IgD-negative memory B cell (primary cell): Measurements from ENCODE around the gene LMF1. TPM values are rescaled to one million over a fixed set of nuclear protein-coding genes. Genes with fewer than 3 reads are reported as not detected.

ENCODE experiments used
- H3K27ac Mint-ChIP-seq, 3 donors: one replicate each; pipeline ENCODE4 v1.8.0; 2020 to 2022; ENCODE audit warnings: mild to moderate bottlenecking in 3 of 3, mixed read lengths in 3 of 3, moderate library complexity in 1 of 3
- H3K27me3 Mint-ChIP-seq: one replicate; pipeline ENCODE4 v1.8.0; 2021; ENCODE audit warnings: mixed read lengths
- H3K36me3 Mint-ChIP-seq: one replicate; pipeline ENCODE4 v1.8.0; 2020; ENCODE audit warnings: mild to moderate bottlenecking, mixed read lengths
- H3K4me1 Mint-ChIP-seq, 3 donors: one replicate each; pipeline ENCODE4 v1.8.0; 2020 to 2022; ENCODE audit warnings: mixed read lengths in 3 of 3, mild to moderate bottlenecking in 1 of 3
- H3K4me3 Mint-ChIP-seq, 4 donors: one replicate each; pipeline ENCODE4 v1.8.0; 2020 to 2022; ENCODE audit warnings: mild to moderate bottlenecking in 4 of 4, mixed read lengths in 4 of 4, moderate library complexity in 3 of 4
- H3K9me3 Mint-ChIP-seq, 3 donors: one replicate each; pipeline ENCODE4 v1.8.0; 2020 to 2021; ENCODE audit warnings: mixed read lengths in 3 of 3, mild to moderate bottlenecking in 1 of 3
- polyA plus RNA-seq: library from polyadenylated mRNA; unstranded; fragments of 300-500 nt; fragmentation: Illumina TruSeq; gene quantifications from one replicate; pipeline ENCODE4 v1.2.3, GENCODE V29; 2021

LMF1 gene
- polyA plus RNA-seq, 1 donor from 2014 or later = 16.1 TPM

GRCh38 chr16:945271-946047 is 25.3 kb downstream of the LMF1 start:
- Mint-ChIP-seq H3K9me3 (peaks cover 5 to 18% (median 15%) of the 10 kb centered on the region in 3 donors), H3K27ac (no peak overlapping the region), H3K36me3 (peaks cover 14% of the 10 kb centered on the region), H3K4me1 (peaks cover 0 to 5% (median 1%) of the 10 kb centered on the region in 3 donors), H3K4me3 (peak overlapping the region in 1 of 4 donors; percentile 41), H3K27me3 (no peaks in the 10 kb centered on the region)

GRCh38 chr16:943971-944370 is 26.8 kb downstream of the LMF1 start:
- Mint-ChIP-seq H3K4me3 (no peak overlapping the region), H3K4me1 (peaks cover 0 to 5% (median 1%) of the 10 kb centered on the region in 3 donors), H3K27me3 (no peaks in the 10 kb centered on the region), H3K27ac (no peak overlapping the region), H3K9me3 (peaks cover 5 to 18% (median 15%) of the 10 kb centered on the region in 3 donors), H3K36me3 (peaks cover 19% of the 10 kb centered on the region)

- H3K27ac Mint-ChIP-seq = no peak overlapping the region
- H3K4me1 Mint-ChIP-seq = peaks cover 1 to 5% (median 4%) of the 10 kb centered on the region in 3 donors
- no peaks in the 10 kb centered on the region for H3K27me3 Mint-ChIP-seq
- peaks cover 21% of the 10 kb centered on the region for H3K36me3 Mint-ChIP-seq
- peaks cover 5 to 18% (median 15%) of the 10 kb centered on the region in 3 donors for H3K9me3 Mint-ChIP-seq
- H3K4me3 Mint-ChIP-seq = no peak overlapping the region
These were observed 28.2 kb downstream of the LMF1 start for GRCh38 chr16:942436-943060.

- Mint-ChIP-seq H3K9me3 (peaks cover 5 to 18% (median 15%) of the 10 kb centered on the region in 3 donors), H3K36me3 (peaks cover 19% of the 10 kb centered on the region), H3K27ac (peak overlapping the region in 1 of 3 donors; percentile 85), H3K4me1 (peaks cover 1 to 5% (median 4%) of the 10 kb centered on the region in 3 donors), H3K27me3 (no peaks in the 10 kb centered on the region), H3K4me3 (no peak overlapping the region)
These were observed 30.8 kb downstream of the LMF1 start for GRCh38 chr16:939941-940340.

GRCh38 chr16:939311-939710 is 31.5 kb downstream of the LMF1 start:
- no peak overlapping the region for H3K27ac Mint-ChIP-seq
- no peaks in the 10 kb centered on the region for H3K27me3 Mint-ChIP-seq
- peaks cover 5 to 18% (median 14%) of the 10 kb centered on the region in 3 donors for H3K9me3 Mint-ChIP-seq
- H3K4me1 Mint-ChIP-seq = peaks cover 1 to 5% (median 4%) of the 10 kb centered on the region in 3 donors
- peaks cover 18% of the 10 kb centered on the region for H3K36me3 Mint-ChIP-seq
- H3K4me3 Mint-ChIP-seq = peak overlapping the region in 2 of 4 donors; percentile 22 to 38

- H3K4me1 Mint-ChIP-seq = peaks cover 1 to 5% (median 4%) of the 10 kb centered on the region in 3 donors
- peaks cover 5 to 16% (median 10%) of the 10 kb centered on the region in 3 donors for H3K9me3 Mint-ChIP-seq
- no peaks in the 10 kb centered on the region for H3K27me3 Mint-ChIP-seq
- peaks cover 16% of the 10 kb centered on the region for H3K36me3 Mint-ChIP-seq
- no peak overlapping the region for H3K27ac Mint-ChIP-seq
- no peak overlapping the region for H3K4me3 Mint-ChIP-seq
These were observed 32.0 kb downstream of the LMF1 start for GRCh38 chr16:938752-939151.

- H3K27me3 Mint-ChIP-seq = no peaks in the 10 kb centered on the region
- no peak overlapping the region for H3K27ac Mint-ChIP-seq
These were observed 32.6 kb downstream of the LMF1 start for GRCh38 chr16:938136-938535.

GRCh38 chr16:937723-938122 is 33.1 kb downstream of the LMF1 start:
- H3K27ac Mint-ChIP-seq = no peak overlapping the region
- H3K4me1 Mint-ChIP-seq = peaks cover 0 to 5% (median 4%) of the 10 kb centered on the region in 3 donors
- peaks cover 3 to 11% (median 8%) of the 10 kb centered on the region in 3 donors for H3K9me3 Mint-ChIP-seq
- no peak overlapping the region for H3K4me3 Mint-ChIP-seq
- H3K36me3 Mint-ChIP-seq = peaks cover 15% of the 10 kb centered on the region
- no peaks in the 10 kb centered on the region for H3K27me3 Mint-ChIP-seq

More at GRCh38 chr16:938136-938535, 32.6 kb downstream of the LMF1 start:
- Mint-ChIP-seq H3K4me1 (peaks cover 0 to 5% (median 4%) of the 10 kb centered on the region in 3 donors), H3K9me3 (peaks cover 3 to 14% (median 9%) of the 10 kb centered on the region in 3 donors), H3K4me3 (no peak overlapping the region), H3K36me3 (peaks cover 16% of the 10 kb centered on the region)

GRCh38 chr16:937311-937710 is 33.5 kb downstream of the LMF1 start:
- Mint-ChIP-seq H3K36me3 (peaks cover 15% of the 10 kb centered on the region), H3K4me1 (peaks cover 0 to 5% (median 4%) of the 10 kb centered on the region in 3 donors), H3K27me3 (no peaks in the 10 kb centered on the region), H3K27ac (no peak overlapping the region), H3K9me3 (peaks cover 3 to 9% (median 6%) of the 10 kb centered on the region in 3 donors), H3K4me3 (peak overlapping the region in 1 of 4 donors; percentile 17)

- no peak overlapping the region for H3K4me3 Mint-ChIP-seq
- H3K9me3 Mint-ChIP-seq = peaks cover 0 to 2% (median 0%) of the 10 kb centered on the region in 3 donors
- H3K36me3 Mint-ChIP-seq = peaks cover 14% of the 10 kb centered on the region
- no peak overlapping the region for H3K27ac Mint-ChIP-seq
- peaks cover 0 to 4% (median 2%) of the 10 kb centered on the region in 3 donors for H3K4me1 Mint-ChIP-seq
- H3K27me3 Mint-ChIP-seq = no peaks in the 10 kb centered on the region
These were observed 35.1 kb downstream of the LMF1 start for GRCh38 chr16:935684-936083.

- H3K4me3 Mint-ChIP-seq = no peak overlapping the region
- peaks cover 11% of the 10 kb centered on the region for H3K36me3 Mint-ChIP-seq
- no peaks in the 10 kb centered on the region for H3K27me3 Mint-ChIP-seq
- peaks cover 0 to 4% (median 0%) of the 10 kb centered on the region in 3 donors for H3K4me1 Mint-ChIP-seq
- H3K27ac Mint-ChIP-seq = no peak overlapping the region
- no peaks in the 10 kb centered on the region for H3K9me3 Mint-ChIP-seq
These were observed 36.6 kb downstream of the LMF1 start for GRCh38 chr16:934178-934577.

GRCh38 chr16:933581-933980 is 37.2 kb downstream of the LMF1 start:
- Mint-ChIP-seq H3K4me3 (no peak overlapping the region), H3K27ac (no peak overlapping the region), H3K36me3 (peaks cover 10% of the 10 kb centered on the region), H3K27me3 (no peaks in the 10 kb centered on the region), H3K9me3 (no peaks in the 10 kb centered on the region), H3K4me1 (peaks cover 0 to 4% (median 0%) of the 10 kb centered on the region in 3 donors)

GRCh38 chr16:932831-933330 is 37.9 kb downstream of the LMF1 start:
- H3K27ac Mint-ChIP-seq = no peak overlapping the region
- H3K36me3 Mint-ChIP-seq = peaks cover 9% of the 10 kb centered on the region
- no peak overlapping the region for H3K4me3 Mint-ChIP-seq
- H3K27me3 Mint-ChIP-seq = no peaks in the 10 kb centered on the region
- no peaks in the 10 kb centered on the region for H3K9me3 Mint-ChIP-seq
- no peaks in the 10 kb centered on the region for H3K4me1 Mint-ChIP-seq

GRCh38 chr16:931626-932500 is 38.9 kb downstream of the LMF1 start:
- peaks cover 9% of the 10 kb centered on the region for H3K36me3 Mint-ChIP-seq
- no peaks in the 10 kb centered on the region for H3K9me3 Mint-ChIP-seq
- peak overlapping the region in 1 of 4 donors; percentile 28 for H3K4me3 Mint-ChIP-seq
- no peaks in the 10 kb centered on the region for H3K4me1 Mint-ChIP-seq
- no peak overlapping the region for H3K27ac Mint-ChIP-seq
- no peaks in the 10 kb centered on the region for H3K27me3 Mint-ChIP-seq
